Caco-2 (cell line): Measurements from ENCODE around the gene AGFG2. TPM values are rescaled to one million over a fixed set of nuclear protein-coding genes. Genes with fewer than 3 reads are reported as not detected.

ENCODE experiments used
- BruUV-seq: library from RNA; stranded (reverse); fragments of 400-500 nt; replicated peaks from 2 replicates; lab custom pipeline; 2021; lab: Mats Ljungman, UMichigan
- CTCF ChIA-PET: fragments of 300-600 bp; sonication (Branson Sonifier 250); formaldehyde crosslinking; loops from one replicate; lab custom pipeline; 2022; ENCODE audit warnings: antibody characterized with exemption; lab: Charles Lee
- POLR2A ChIA-PET: fragments of 300-600 bp; sonication (Branson Sonifier 250); formaldehyde crosslinking; loops from one replicate; lab custom pipeline; 2022; ENCODE audit warnings: antibody characterized with exemption; lab: Charles Lee
- DNase-seq, 2 experiments: peaks; one replicate each; pipeline versions ENCODE4 v3.0.0 to v3.0.0-alpha.2; 2020 to 2022
- H3K27me3 ChIP-seq: replicated peaks from 2 replicates; pipeline ENCODE4 v1.6.0; 2011; ENCODE audit warnings: low read length; ENCODE audit not compliant: control insufficient read depth, insufficient read depth
- H3K36me3 ChIP-seq: 2 replicates; pipeline ENCODE4 v1.5.1; 2011; ENCODE audit warnings: low read length; ENCODE audit not compliant: control insufficient read depth, insufficient read depth
- H3K4me1 ChIP-seq: fragments of 250-450 bp; sonication (Bioruptor Pico); 2 replicates; pipeline ENCODE4 v1.5.1; 2020; ENCODE audit warnings: mild to moderate bottlenecking
- H3K4me3 ChIP-seq: 2 replicates; pipeline ENCODE4 v1.5.1; 2011; ENCODE audit warnings: low read depth, mild to moderate bottlenecking, control low read depth, low read length
- H3K9me3 ChIP-seq: fragments of 250-450 bp; sonication (Bioruptor Pico); 2 replicates; pipeline ENCODE4 v1.5.1; 2020; ENCODE audit warnings: mild to moderate bottlenecking, moderate library complexity
- H3K27ac Mint-ChIP-seq: one replicate; pipeline ENCODE4 v1.8.0; 2022; ENCODE audit warnings: mixed read lengths; ENCODE audit not compliant: unreplicated experiment
- H3K27me3 Mint-ChIP-seq: one replicate; pipeline ENCODE4 v1.8.0; 2022; ENCODE audit warnings: mixed read lengths; ENCODE audit not compliant: insufficient read depth, unreplicated experiment
- H3K36me3 Mint-ChIP-seq: one replicate; pipeline ENCODE4 v1.8.0; 2022; ENCODE audit warnings: mild to moderate bottlenecking, mixed read lengths; ENCODE audit not compliant: insufficient read depth, unreplicated experiment
- H3K4me1 Mint-ChIP-seq: one replicate; pipeline ENCODE4 v1.8.0; 2022; ENCODE audit warnings: low read depth, mixed read lengths; ENCODE audit not compliant: unreplicated experiment
- H3K4me3 Mint-ChIP-seq: one replicate; pipeline ENCODE4 v1.8.0; 2022; ENCODE audit warnings: mild to moderate bottlenecking, moderate library complexity, mixed read lengths; ENCODE audit not compliant: unreplicated experiment
- H3K9me3 Mint-ChIP-seq: one replicate; pipeline ENCODE4 v1.8.0; 2022; ENCODE audit warnings: mixed read lengths; ENCODE audit not compliant: unreplicated experiment
- CTCF ChIP-seq, 2 experiments: fragments of 200-600 bp in 1 of 2; IDR thresholded peaks; 1 replicate in 1 of 2; 2 replicates in 1 of 2; pipeline versions ENCODE4 v1.5.1 to v1.8.0; 2011 to 2022; ENCODE audit warnings: antibody characterized with exemption in 1 of 2, control low read depth in 1 of 2, inconsistent platforms in 1 of 2, low read depth in 1 of 2, low read length in 1 of 2, mild to moderate bottlenecking in 1 of 2, moderate library complexity in 1 of 2; ENCODE audit not compliant: insufficient read depth in 1 of 2, severe bottlenecking in 1 of 2, unreplicated experiment in 1 of 2
- intact Hi-C: fragments of 100-400 bp; cut with micrococcal nuclease; formaldehyde crosslinking; loops from one replicate; pipeline ENCODE4 v1.10.0; 2022; ENCODE audit not compliant: unreplicated experiment
- total RNA-seq: library from RNA; stranded (reverse); gene quantifications from 2 replicates; pipeline ENCODE4 v1.2.3, GENCODE V29; 2022

Gene AGFG2
- total RNA-seq, 1 experiment from 2014 or later: 60.7 TPM

GRCh38 chr7:100545360-100546128, 6.5 kb downstream of the AGFG2 start:
- peaks cover 61% of the 10 kb centered on the region for H3K4me1 ChIP-seq
- peak; percentile 69 to 75 for DNase-seq
- Mint-ChIP-seq H3K4me1 (peaks cover 62% of the 10 kb centered on the region), H3K27me3 (no peaks in the 10 kb centered on the region), H3K36me3 (peaks cover 40% of the 10 kb centered on the region), H3K9me3 (no peaks in the 10 kb centered on the region), H3K4me3 (peak overlapping the region; percentile 52), H3K27ac (peak overlapping the region; percentile 80)
- H3K9me3 ChIP-seq: no peaks in the 10 kb centered on the region
- POLR2A ChIA-PET: interaction anchor here (0.8 to 1.1 kb wide), 2 partner anchors 14 to 117 kb away, joined by 3 to 7 read pairs; partner anchors contain the start of gene ZCWPW1
- no peak for TF ChIP-seq CTCF (IDR thresholded peaks at IDR 0.05; ENCODE audit: insufficient read depth in 1 of 2, low read depth in 1 of 2, low read length in 1 of 2, severe bottlenecking in 1 of 2, unreplicated experiment in 1 of 2)
- H3K36me3 ChIP-seq: no peaks in the 10 kb centered on the region; the same call in 1 of the 2 replicates
- no peak overlapping the region for H3K4me3 ChIP-seq
- intact Hi-C loops: loop anchor here (1.0 to 5.0 kb wide), 3 partner anchors 14 to 63 kb away; partner anchors contain the start of gene NYAP1
- no TSS peak for BruUV-seq
- CTCF ChIA-PET: interaction anchor here (0.8 to 1.7 kb wide), 3 partner anchors 14 to 39 kb away, joined by 3 to 8 read pairs (median 3); no protein-coding TSS in a partner anchor
- H3K27me3 ChIP-seq: no peaks in the 10 kb centered on the region

GRCh38 chr7:100546129-100546925, 7.3 kb downstream of the AGFG2 start:
- H3K9me3 ChIP-seq: no peaks in the 10 kb centered on the region
- H3K27me3 ChIP-seq: no peaks in the 10 kb centered on the region
- BruUV-seq: no TSS peak
- ChIA-PET POLR2A (interaction anchor here (1.1 kb wide), 1 partner anchor 13 kb away, joined by 7 read pairs; no protein-coding TSS in a partner anchor), CTCF (interaction anchor here (0.8 to 1.7 kb wide), 2 partner anchors 13 to 15 kb away, joined by 3 to 8 read pairs; no protein-coding TSS in a partner anchor)
- no peak for TF ChIP-seq CTCF (IDR thresholded peaks at IDR 0.05; ENCODE audit: insufficient read depth in 1 of 2, low read depth in 1 of 2, low read length in 1 of 2, severe bottlenecking in 1 of 2, unreplicated experiment in 1 of 2)
- Mint-ChIP-seq H3K27me3 (no peaks in the 10 kb centered on the region), H3K36me3 (peaks cover 44% of the 10 kb centered on the region), H3K9me3 (no peaks in the 10 kb centered on the region), H3K4me1 (peaks cover 58% of the 10 kb centered on the region), H3K27ac (peak overlapping the region; percentile 80), H3K4me3 (peak overlapping the region; percentile 52)
- intact Hi-C loops: loop anchor here (5.0 kb wide), 1 partner anchor 44 kb away; no protein-coding TSS in a partner anchor
- H3K36me3 ChIP-seq: no peaks in the 10 kb centered on the region; the same call in 1 of the 2 replicates
- no peak for DNase-seq
- no peak overlapping the region for H3K4me3 ChIP-seq
- peaks cover 54% of the 10 kb centered on the region for H3K4me1 ChIP-seq
